LoVo (cell line): Measurements from ENCODE around the gene DRC7.

ENCODE experiments used
- DNase-seq: peaks from one replicate; pipeline ENCODE4 v3.0.0-alpha.2; 2016; ENCODE audit warnings: low spot score

Gene DRC7

GRCh38 chr16:57752203-57752580 lies 57.6 kb downstream of the DRC7 start:
- DNase-seq: no peak

DNA sequence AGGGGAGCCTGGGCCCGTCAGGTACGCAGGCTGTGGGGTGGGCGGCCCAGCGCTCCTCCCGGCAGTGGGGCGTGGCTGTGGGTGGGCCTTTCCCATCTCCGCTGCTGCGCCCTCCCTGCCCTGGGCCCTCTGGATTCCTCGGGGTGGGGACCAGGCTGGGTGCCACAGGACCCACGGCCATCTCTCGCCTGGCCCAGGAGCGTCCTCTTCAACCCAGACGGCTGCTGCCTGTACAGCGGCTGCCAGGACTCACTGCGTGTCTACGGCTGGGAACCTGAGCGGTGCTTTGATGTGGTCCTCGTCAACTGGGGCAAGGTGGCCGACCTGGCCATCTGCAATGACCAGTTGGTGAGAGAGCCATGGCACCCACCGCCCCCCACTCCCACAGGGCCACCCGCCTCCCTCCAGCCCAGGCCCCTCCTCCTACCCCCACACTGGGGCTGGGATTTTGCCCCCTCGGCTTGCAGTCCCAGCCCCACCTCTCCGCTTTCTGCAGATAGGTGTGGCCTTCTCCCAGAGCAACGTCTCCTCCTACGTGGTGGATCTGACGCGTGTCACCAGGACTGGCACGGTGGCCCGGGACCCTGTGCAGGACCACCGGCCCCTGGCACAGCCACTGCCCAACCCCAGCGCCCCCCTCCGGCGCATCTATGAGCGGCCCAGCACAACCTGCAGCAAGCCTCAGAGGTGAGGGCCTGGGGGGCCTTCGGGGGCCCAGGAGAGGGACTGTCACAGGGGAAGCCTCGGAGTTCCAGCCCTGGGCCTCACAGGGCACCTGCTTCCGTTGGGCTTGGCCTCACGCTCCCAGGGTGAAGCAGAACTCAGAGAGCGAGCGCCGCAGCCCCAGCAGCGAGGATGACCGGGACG lies 58.2 kb downstream of the DRC7 start:
- no peak for DNase-seq

GRCh38 chr16:57753448-57754353 lies 59.1 kb downstream of the DRC7 start:
- DNase-seq: no peak

- no peak for DNase-seq
These were observed 59.9 kb downstream of the DRC7 start for GRCh38 chr16:57754354-57755060.

GRCh38 chr16:57755061-57755684 lies 60.6 kb downstream of the DRC7 start:
- DNase-seq: no peak

- no peak for DNase-seq
These were observed 61.3 kb downstream of the DRC7 start for GRCh38 chr16:57755726-57756423.

DNA sequence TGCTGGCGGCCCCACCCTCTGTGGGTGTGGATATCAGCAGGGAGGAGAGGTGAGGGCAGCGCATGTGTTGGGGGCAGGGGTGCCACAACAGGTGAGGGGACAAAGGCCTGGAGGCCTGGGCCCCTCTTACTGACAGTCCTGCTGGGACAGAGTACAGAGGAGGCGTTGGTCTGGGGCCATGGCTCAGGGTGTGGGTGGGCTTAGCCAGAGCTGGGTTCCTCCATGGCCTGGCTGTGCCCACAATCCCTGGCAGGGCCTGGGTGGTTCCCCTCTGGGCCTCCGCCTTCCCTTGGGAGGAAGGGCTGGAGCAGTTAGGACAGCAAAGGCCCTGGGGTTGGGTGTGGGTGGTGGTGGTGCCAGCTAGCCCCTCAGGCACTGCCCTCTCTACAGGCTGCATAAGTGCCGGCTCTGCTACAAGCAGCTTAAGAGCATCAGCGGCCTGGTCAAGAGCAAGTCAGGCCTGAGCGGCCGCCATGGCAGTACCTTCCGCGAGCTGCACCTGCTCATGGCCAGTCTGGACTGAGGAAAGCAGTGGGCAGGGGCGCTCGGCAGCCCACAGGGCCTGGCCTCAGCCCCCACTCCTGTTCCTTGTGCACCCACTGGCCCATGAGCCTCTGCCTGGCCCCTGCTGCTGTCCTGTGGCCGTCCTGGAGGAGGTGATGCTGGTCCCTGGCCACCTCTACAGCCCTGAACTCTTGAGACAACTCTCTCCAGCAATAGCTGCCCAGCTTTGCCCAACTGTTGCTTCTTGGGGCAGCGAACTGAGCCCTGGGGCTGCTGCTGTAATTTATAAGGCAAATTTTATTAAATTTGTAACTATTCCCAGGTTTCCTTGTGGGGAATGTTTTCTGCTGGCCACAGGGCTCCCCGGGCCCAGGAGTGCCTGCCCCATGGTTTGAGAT lies 62.1 kb downstream of the DRC7 start:
- DNase-seq: no peak

DNA sequence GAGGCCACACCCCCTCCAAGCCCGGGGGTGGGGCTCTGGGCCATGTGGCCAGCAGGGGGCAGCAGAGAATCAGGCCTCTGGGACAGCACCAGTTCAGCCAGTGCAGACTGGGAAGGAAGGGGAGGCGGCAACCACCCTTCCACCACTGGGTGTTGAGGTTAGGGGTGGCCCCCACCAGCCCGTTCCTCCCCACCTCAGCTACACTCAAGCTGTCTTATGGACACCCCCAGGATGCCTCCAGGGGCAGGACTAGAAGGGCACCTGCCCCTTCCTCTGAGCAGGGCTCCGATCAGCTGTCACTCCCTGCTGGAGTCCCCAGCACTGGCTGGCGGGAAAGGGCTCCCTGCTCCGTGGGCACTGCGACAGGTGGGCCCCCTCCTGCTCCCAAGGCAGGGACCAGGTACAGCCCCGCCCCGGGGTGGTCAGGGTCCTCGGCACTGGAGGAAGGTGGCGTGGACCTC lies 62.8 kb downstream of the DRC7 start:
- DNase-seq: peak; percentile 70

- DNase-seq: no peak
These were observed 63.3 kb downstream of the DRC7 start for GRCh38 chr16:57757883-57758282.

GRCh38 chr16:57758331-57759117 lies 63.9 kb downstream of the DRC7 start:
- no peak for DNase-seq

GRCh38 chr16:57759131-57759530 lies 64.5 kb downstream of the DRC7 start:
- DNase-seq: no peak

- DNase-seq: no peak
These were observed 65.1 kb downstream of the DRC7 start for GRCh38 chr16:57759541-57760356.

DNA sequence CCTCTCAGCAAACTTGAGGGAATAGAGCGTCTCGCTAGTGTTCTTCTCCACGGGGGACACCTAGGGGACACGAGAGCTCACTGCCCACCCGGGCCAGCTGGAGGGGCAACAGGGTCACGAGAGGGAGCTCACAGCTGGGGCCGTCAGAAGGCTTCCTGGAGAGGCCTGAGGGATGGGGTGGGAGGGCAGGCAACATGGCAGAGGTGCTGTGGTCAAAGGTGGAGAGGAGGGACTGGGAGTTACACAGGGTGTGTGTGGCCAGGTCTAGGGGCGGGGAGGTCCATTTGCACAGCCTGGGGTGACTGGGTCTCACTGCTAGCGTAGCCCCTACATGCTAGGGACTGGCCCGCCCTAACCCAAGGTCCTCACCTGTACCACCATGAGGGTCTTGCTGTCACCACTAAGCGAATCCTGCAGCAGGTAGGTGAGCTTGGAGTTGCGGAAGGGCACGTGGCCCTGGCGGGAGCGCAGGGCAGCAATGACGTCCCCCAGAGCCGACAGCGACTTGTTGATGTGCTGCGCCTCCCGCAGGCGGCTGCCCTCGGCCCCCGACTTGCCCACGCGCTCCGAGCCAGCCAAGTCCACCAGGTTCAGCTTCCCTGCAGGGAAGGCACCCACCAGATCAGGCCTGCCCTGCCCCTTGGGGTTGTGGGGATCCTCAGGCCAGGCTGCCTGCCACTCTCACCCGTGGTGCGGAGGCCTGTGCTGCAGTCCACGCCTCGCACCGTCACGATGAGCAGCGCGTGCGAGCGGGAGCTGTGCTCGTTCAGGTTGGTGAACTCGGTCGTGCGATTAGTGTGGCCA lies 66.0 kb downstream of the DRC7 start:
- no peak for DNase-seq

DNA sequence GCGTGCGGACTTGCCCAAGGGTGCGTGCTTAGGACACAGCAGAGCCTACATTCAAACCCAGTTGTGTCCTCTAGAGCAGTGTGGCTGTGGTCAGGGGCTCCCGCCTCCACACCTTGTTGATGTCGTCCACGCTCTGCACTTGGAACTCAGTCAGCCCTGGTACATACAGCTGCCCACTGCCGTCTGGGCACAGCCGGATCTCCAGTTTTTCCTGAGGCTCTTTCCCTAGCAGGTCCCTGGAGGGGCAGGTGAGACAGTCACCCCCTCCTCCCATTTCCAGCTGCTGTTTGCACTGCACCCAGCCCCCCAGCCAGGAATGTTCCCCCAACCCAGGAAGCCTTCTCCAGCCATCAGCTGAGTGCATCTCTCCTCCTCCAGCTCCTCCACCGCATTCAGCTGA lies 66.7 kb downstream of the DRC7 start:
- DNase-seq: no peak

GRCh38 chr16:57761957-57762356 lies 67.4 kb downstream of the DRC7 start:
- no peak for DNase-seq

DNA sequence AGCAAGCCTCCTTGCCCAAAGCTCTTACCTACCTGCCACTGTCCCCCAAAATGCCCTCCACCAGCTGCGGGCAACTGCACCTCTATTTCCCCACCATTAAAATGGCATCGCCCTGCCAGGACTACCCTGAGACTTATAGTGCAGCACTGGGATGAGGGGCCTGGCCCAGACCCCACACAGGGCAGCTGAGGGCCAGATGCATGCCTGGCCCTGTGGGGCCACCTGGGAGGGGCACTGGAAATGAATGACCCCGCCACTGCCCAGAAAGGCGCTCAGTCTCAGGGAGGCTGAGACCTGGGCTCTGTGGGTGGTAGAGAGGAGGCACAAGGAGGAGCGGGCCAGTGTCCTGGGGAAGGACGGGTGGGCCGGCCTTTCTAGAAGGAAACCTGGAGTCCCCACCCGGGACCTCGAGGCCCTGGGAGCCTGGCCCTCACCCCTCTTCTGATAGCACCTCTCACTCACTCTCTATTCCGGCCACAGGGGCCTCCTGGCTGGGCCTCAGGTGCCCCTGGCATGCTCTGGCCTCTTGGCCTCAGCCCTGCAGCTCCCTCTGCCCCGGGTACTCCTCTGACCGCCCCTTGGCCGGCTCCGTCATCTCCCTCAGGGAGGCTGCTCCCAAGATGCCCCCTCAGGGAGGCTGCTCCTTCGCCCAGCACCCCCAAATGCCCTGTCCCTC lies 67.9 kb downstream of the DRC7 start:
- DNase-seq: no peak
